Dermis microvascular lymphatic vessel endothelial cell (primary cell): Measurements from ENCODE around the gene NR1H3. TPM values are rescaled to one million over a fixed set of nuclear protein-coding genes. Genes with fewer than 3 reads are reported as not detected.
"Not testable (repeated sequence)": the region's sequence is repeated elsewhere in the genome, so short reads cannot be mapped to it uniquely, and the experiment has no call there.

Experiments used
- DNase-seq, 2 donors: peaks; one replicate each; pipeline versions ENCODE4 v3.0.0 to v3.0.0-alpha.2; 2010; ENCODE audit warnings: low read depth in 2 of 2
- total RNA-seq: library from RNA; depleted of rRNA; stranded (reverse); fragments of >200 nt; gene quantifications from 2 replicates; pipeline ENCODE4 v1.2.1, GENCODE V29; 2014

The NR1H3 gene
- total RNA-seq, 1 donor from 2014 or later = 30.6 TPM

DNA sequence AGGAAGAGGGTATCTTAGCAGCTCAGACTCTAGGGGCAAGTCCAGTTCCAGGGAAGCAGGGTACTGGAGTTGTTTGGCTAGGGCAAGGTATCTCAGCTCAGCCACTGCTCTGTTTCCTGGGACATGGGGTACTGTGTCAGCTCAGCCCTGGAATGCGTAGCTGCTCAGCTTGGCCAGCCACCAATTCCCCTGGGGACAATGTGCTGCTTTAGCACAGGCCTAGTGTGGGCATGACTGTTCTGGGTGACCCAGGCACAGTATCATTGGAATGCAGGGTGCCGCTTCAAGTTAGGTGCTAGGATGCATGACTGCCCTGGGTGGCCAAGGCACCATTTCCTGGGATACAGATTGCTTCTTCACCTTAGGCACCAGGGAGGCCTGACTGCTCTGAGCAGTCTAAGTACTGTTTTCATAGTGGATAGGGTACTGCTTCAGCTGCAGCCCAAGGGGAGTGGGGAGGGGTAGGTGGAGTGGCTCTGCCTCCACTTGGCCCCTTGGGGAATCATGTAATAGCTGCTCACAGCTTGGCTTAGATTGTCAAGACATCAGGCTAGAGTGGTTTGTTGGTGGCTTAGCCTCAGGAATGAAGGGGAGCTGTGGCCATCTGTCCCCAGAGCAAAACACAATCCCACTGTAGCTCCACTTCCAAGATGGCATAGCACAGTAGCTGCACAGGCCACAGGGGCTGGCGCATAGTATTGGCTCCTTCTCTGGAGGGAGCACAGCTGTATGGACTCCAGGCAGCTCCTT is 48.1 kb downstream of the NR1H3 start:
- DNase-seq = no peak

DNA sequence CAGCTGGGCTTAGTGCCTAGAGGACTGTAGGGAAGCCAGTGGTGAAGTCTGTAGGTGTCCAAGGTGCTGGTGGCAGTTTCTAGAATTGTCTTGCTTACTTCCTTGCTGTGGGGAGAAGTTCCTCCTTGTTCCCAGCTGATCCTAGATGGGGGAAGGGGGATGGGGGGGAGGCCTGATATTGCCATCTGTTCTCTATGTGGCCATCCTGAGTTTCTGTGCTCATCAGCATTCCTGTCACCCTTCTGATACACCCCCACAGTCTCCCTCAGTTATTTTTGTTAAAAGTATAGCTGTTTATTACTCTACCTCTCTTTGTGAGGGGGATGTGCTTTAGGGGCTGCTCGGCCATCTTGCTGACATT is 48.7 kb downstream of the NR1H3 start:
- no peak for DNase-seq

DNA sequence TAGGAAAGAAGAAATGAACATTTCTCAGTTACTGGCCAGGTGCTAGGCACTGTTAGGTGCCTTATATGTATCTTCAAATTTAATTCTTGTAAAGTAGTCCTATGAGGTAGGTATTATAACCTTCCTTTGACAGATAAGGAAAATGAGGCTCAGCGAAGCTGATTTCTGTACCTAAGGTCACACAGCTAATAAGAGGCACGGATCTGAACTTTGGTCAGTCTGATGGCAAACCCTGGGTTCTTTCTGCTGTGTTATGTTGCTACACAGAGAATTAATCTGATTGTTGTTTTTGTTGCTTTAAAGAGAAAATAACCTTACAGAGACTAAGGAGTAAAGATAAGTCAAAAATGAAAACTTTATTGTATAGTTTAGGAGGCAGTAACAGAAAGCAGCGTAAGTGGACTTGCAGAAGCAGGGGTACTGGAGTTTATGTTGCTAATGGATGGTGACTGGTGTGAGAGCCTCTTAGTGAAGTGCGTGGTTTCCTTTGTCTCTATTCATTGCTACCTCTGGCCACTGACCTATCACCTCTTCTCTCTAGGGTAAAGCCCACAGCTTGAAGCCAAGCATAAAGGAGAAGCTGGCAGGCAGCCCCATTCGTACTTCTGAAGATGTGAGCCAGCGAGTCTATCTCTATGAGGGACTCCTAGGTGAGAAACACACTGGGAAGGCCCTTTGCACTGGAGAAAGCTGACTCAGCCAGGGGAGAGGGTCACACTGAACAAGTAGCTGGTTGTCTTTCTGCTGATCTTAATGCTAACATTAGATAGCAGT is 50.4 kb downstream of the NR1H3 start:
- DNase-seq = no peak

DNA sequence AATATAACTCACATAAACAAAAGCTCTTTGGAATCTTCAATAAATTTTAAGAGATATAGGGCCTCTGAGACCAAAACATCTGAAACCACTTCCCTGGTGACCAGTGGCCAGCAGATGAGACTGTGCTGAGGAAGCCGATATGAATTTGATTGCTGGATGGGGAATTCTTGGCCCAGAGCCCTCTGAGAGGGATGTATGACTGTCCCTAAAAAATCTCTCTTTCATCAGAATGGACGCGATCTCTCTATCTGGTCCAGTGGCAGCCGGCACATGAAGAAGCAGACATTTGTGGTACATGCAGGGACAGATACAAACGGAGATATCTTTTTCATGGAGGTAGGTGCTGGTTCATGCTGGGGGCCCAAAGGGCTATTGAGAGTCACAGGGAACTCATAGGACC is 57.2 kb downstream of the NR1H3 start:
- DNase-seq = no peak

DNA sequence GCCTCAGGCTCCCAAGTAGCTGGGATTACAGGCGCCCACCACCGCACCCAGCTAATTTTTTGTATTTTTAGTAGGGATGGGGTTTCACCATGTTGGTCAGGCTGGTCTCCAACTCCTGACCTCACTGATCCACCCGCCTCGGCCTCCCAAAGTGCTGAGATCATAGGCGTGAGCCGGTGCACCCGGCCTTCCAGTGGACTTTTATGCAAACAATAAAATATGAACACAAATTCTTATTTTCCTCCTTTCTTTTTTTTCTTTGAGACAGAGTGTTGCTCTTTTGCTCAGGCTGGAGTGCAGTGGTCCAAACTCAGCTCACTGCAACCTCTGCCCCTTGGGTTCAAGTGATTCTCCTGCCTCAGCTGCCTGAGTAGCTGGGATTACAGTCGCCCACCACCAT is 58.7 kb downstream of the NR1H3 start:
- not testable (repeated sequence) for DNase-seq

DNA sequence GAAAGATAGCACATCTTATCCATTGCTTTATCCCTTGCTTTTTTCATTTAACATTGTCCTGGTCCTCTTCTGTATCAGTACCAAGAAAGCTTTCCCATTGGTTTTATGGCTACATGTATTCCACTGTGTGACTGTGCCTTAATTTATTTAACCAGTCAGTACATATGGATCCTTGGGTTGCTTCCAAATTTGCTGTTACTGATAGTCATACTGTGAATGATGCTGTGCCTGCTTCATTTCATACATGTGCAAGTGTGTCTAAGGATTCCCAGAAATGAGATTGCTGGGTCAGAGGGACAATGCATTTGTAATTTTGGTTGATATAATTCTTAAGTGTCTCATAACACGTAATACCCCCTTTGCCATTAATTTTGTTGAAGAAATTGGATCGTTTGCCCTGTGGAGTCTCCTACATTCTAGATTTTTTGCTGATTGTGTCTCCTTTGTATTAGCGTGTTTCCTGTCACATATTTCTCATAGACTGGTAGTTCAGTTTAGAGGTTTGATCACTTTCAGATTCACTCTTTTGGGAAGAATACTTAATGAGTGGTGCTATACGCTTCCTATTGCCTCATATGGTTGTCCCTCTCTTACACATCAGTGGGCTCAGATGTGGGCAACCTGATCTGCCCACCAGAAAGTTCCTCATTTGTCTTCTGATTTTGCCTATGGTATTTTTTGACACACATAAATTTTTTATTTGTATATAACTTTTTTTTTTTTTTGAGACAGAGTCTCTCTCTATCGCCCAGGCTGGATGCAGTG is 59.5 kb downstream of the NR1H3 start:
- no peak for DNase-seq

DNA sequence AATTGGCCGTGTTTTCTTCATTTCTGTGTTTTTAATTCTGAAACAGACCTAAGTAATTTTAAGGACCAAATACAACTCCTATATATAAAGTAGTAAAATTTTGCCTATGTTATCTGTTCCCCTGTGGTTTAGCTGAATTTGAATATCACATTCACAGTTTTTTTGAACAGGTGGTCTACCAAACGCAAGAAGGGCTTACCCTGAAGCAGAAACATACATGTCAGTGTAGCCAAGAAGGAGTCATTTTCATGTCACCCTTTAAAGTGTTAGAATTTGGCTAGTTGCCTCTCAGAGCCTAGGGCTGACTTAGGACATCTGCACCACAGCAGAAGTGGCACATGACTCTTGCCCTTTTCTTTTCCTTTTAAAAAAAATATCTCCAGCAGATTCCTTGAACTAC is 60.4 kb downstream of the NR1H3 start:
- DNase-seq = no peak

Other genes starting within 250 kb of the NR1H3 start
- gene ARFGAP2, start 81.1 kb upstream of the NR1H3 start, total RNA-seq = 73.6 and 94.6 TPM in 2 replicates
- gene PACSIN3, start 71.6 kb upstream of the NR1H3 start, total RNA-seq = 16.2 and 21.4 TPM in 2 replicates
- gene DDB2, start 43.0 kb upstream of the NR1H3 start, total RNA-seq = 39.7 and 61.1 TPM in 2 replicates
- gene ACP2, start 9.2 kb upstream of the NR1H3 start, total RNA-seq = 23.2 and 42.6 TPM in 2 replicates
- 15.5 and 23.3 TPM in 2 replicates for gene MADD, start 12.1 kb downstream of the NR1H3 start, total RNA-seq
- not detected in 2 replicates for gene MYBPC3, start 94.7 kb downstream of the NR1H3 start, total RNA-seq
- under 0.01 TPM in 1 of 2 replicates, not detected in the other for gene SPI1, start 120.6 kb downstream of the NR1H3 start, total RNA-seq
- gene SLC39A13, start 150.6 kb downstream of the NR1H3 start, total RNA-seq = 32.5 and 70.5 TPM in 2 replicates
- gene PSMC3, start 168.4 kb downstream of the NR1H3 start, total RNA-seq = 163 and 166 TPM in 2 replicates
- gene RAPSN, start 191.1 kb downstream of the NR1H3 start, total RNA-seq = 0.13 and 0.25 TPM in 2 replicates